ENCODE data around the gene MSS51.
"Not testable (repeated sequence)": the region's sequence is repeated elsewhere in the genome, so short reads cannot be mapped to it uniquely, and the experiment has no call there.

The MSS51 gene

DNA sequence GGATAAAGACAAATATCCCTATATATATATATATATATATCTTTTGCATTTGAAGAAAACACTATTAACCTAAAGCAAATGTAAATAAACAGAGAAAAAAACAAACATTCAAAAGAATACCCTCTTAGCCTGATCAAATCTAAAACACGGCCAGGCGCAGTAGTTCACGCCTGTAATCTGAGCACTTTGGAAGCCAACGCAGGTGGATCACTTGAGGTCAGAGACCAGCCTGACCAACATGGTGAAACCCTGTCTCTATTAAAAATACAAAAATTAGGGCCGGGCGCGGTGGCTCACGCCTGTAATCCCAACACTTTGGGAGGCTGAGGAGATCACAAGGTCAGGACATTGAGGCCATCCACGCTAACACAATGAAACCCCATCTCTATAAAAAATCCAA is 28.7 kb downstream of the MSS51 start:
- DNase-seq (ENCODE audit: low spot score): no peak
- ChIA-PET POLR2A (ENCODE audit: low non-redundant PET) (no interaction called here), CTCF (no interaction called here)
- 0 out of 2 replicates have a peak overlapping the region, but pooled peaks have one; percentile 5 for H3K27ac ChIP-seq
- TF ChIP-seq, protein P1, sequence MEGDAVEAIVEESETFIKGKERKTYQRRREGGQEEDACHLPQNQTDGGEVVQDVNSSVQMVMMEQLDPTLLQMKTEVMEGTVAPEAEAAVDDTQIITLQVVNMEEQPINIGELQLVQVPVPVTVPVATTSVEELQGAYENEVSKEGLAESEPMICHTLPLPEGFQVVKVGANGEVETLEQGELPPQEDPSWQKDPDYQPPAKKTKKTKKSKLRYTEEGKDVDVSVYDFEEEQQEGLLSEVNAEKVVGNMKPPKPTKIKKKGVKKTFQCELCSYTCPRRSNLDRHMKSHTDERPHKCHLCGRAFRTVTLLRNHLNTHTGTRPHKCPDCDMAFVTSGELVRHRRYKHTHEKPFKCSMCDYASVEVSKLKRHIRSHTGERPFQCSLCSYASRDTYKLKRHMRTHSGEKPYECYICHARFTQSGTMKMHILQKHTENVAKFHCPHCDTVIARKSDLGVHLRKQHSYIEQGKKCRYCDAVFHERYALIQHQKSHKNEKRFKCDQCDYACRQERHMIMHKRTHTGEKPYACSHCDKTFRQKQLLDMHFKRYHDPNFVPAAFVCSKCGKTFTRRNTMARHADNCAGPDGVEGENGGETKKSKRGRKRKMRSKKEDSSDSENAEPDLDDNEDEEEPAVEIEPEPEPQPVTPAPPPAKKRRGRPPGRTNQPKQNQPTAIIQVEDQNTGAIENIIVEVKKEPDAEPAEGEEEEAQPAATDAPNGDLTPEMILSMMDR (conservative IDR thresholded peaks at IDR 0.05; ENCODE audit: low read depth): no peak

GRCh38 chr10:73401636-73402035 is 31.7 kb downstream of the MSS51 start:
- DNase-seq (ENCODE audit: low spot score): no peak
- ChIA-PET POLR2A (ENCODE audit: low non-redundant PET) (no interaction called here), CTCF (interaction anchor here (0.6 kb wide), 1 partner anchor 10 kb away, joined by 3 read pairs; no protein-coding TSS in a partner anchor)
- TF ChIP-seq, protein P1 (conservative IDR thresholded peaks at IDR 0.05; ENCODE audit: low read depth): no peak
- H3K27ac ChIP-seq: no peak overlapping the region

DNA sequence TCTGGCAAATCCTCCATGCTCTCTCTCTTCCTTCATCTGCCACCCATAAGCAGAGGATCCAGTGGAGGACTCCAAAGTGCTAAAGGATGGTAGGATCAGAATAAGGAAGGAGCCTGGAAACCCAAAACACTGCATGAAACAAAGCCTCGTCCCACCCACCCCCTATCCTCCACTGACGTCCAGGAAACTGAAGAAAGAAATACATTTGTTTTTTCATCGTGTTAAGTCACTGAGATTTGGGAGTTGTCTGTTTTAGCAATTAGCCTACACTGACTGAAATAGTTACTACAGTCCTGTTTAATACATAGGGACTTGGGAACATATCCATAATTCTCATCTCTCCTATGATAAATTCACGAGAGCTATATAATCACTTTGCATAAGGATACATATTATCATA is 34.3 kb downstream of the MSS51 start:
- no peak for DNase-seq (ENCODE audit: low spot score)
- H3K27ac ChIP-seq: no peak overlapping the region
- TF ChIP-seq, protein P1 (conservative IDR thresholded peaks at IDR 0.05; ENCODE audit: low read depth): no peak
- ChIA-PET CTCF (no interaction called here), POLR2A (ENCODE audit: low non-redundant PET) (no interaction called here)

- peak; percentile 13 for DNase-seq (ENCODE audit: low spot score)
- CTCF ChIA-PET: interaction anchor here (1.1 kb wide), 1 partner anchor 12 kb away, joined by 3 read pairs; no protein-coding TSS in a partner anchor
- POLR2A ChIA-PET (ENCODE audit: low non-redundant PET): no interaction called here
- H3K27ac ChIP-seq: no peak overlapping the region
- TF ChIP-seq, protein P1 (conservative IDR thresholded peaks at IDR 0.05; ENCODE audit: low read depth): no peak
These were observed 35.3 kb downstream of the MSS51 start for GRCh38 chr10:73398024-73398423.

DNA sequence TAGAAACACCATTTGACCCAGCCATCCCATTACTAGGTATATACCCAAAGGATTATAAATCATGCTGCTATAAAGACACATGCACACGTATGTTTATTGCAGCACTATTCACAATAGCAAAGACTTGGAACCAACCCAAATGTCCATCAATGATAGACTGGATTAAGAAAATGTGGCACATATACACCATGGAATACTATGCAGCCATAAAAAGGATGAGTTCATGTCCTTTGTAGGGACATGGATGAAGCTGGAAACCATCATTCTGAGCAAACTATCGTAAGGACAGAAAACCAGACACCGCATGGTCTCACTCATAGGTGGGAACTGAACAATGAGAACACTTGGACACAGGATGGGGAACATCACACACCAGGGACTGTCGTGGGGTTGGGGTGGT is 39.0 kb downstream of the MSS51 start:
- POLR2A ChIA-PET (ENCODE audit: low non-redundant PET); DNase-seq (ENCODE audit: low spot score); CTCF ChIA-PET; H3K27ac ChIP-seq: not testable (repeated sequence)

- no peak overlapping the region for H3K27ac ChIP-seq
- ChIA-PET POLR2A (ENCODE audit: low non-redundant PET) (no interaction called here), CTCF (interaction anchor here (0.6 to 0.7 kb wide), 2 partner anchors 18 to 125 kb away, joined by 3 to 4 read pairs; no protein-coding TSS in a partner anchor)
- no peak for DNase-seq (ENCODE audit: low spot score)
- TF ChIP-seq, protein P1 (conservative IDR thresholded peaks at IDR 0.05; ENCODE audit: low read depth): no peak
These were observed 45.1 kb downstream of the MSS51 start for GRCh38 chr10:73388228-73388627.

DNA sequence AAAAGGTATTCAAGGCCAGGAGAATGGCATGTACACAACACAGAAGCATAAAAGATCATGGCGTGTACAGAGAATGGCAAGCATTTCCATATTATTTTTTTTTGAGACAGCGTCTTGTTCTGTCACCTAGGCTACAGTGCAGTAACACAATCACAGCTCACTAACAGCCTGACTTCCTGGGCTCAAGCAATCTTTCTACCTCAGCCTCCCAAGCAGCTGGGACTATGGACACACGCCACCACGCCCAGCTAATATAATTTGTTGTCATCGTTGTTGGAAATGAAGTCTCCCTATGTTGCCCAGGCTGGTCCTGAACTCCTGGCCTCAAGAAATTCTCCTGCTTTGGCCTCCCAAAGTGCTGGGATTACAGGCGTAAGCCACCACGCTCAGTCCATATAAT is 46.8 kb downstream of the MSS51 start:
- H3K27ac ChIP-seq: no peak overlapping the region
- POLR2A ChIA-PET (ENCODE audit: low non-redundant PET): interaction anchor here (0.6 kb wide), 1 partner anchor 242 kb away, joined by 4 read pairs; no protein-coding TSS in a partner anchor
- CTCF ChIA-PET: interaction anchor here (1.2 kb wide), 1 partner anchor 11 kb away, joined by 3 read pairs; no protein-coding TSS in a partner anchor

More for the DNA sequence above, 46.8 kb downstream of the MSS51 start:
- TF ChIP-seq, protein P1 (conservative IDR thresholded peaks at IDR 0.05; ENCODE audit: low read depth): no peak
- DNase-seq (ENCODE audit: low spot score): no peak

Measured in RWPE1 (cell line).